ENCODE measurements around the gene SAGE1.

GRCh38 chrX:135890087-135890585, 3.4 kb upstream of the SAGE1 start:
- TF ChIP-seq CTCF (conservative IDR thresholded peaks at IDR 0.05; ENCODE audit: low read depth in 2 of 2) (no peak), EZH2 (IDR thresholded peaks at IDR 0.05; ENCODE audit: low read depth, unreplicated experiment) (no peak), EZH2phosphoT487 (IDR thresholded peaks at IDR 0.05; ENCODE audit: unreplicated experiment) (no peak), POLR2AphosphoS5 (IDR thresholded peaks at IDR 0.05; ENCODE audit: low read depth) (no peak), CREB1 (CRISPR knock-in tag; IDR thresholded peaks at IDR 0.05; ENCODE audit: low read depth) (no peak), NANOG (IDR thresholded peaks at IDR 0.05; ENCODE audit: borderline replicate concordance) (no peak), JUNB (IDR thresholded peaks at IDR 0.05; ENCODE audit: unreplicated experiment) (no peak), ZNF462 (CRISPR knock-in tag; IDR thresholded peaks at IDR 0.05) (no peak), STAT1 (IDR thresholded peaks at IDR 0.05; ENCODE audit: unreplicated experiment) (no peak), ZNF331 (CRISPR knock-in tag; IDR thresholded peaks at IDR 0.05; ENCODE audit: low read depth) (no peak), ZNF114 (CRISPR knock-in tag; IDR thresholded peaks at IDR 0.05) (no peak)
- TF ChIP-seq, protein P1, sequence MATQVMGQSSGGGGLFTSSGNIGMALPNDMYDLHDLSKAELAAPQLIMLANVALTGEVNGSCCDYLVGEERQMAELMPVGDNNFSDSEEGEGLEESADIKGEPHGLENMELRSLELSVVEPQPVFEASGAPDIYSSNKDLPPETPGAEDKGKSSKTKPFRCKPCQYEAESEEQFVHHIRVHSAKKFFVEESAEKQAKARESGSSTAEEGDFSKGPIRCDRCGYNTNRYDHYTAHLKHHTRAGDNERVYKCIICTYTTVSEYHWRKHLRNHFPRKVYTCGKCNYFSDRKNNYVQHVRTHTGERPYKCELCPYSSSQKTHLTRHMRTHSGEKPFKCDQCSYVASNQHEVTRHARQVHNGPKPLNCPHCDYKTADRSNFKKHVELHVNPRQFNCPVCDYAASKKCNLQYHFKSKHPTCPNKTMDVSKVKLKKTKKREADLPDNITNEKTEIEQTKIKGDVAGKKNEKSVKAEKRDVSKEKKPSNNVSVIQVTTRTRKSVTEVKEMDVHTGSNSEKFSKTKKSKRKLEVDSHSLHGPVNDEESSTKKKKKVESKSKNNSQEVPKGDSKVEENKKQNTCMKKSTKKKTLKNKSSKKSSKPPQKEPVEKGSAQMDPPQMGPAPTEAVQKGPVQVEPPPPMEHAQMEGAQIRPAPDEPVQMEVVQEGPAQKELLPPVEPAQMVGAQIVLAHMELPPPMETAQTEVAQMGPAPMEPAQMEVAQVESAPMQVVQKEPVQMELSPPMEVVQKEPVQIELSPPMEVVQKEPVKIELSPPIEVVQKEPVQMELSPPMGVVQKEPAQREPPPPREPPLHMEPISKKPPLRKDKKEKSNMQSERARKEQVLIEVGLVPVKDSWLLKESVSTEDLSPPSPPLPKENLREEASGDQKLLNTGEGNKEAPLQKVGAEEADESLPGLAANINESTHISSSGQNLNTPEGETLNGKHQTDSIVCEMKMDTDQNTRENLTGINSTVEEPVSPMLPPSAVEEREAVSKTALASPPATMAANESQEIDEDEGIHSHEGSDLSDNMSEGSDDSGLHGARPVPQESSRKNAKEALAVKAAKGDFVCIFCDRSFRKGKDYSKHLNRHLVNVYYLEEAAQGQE (IDR thresholded peaks at IDR 0.05; ENCODE audit: unreplicated experiment): no peak
- TF ChIP-seq, protein P2, sequence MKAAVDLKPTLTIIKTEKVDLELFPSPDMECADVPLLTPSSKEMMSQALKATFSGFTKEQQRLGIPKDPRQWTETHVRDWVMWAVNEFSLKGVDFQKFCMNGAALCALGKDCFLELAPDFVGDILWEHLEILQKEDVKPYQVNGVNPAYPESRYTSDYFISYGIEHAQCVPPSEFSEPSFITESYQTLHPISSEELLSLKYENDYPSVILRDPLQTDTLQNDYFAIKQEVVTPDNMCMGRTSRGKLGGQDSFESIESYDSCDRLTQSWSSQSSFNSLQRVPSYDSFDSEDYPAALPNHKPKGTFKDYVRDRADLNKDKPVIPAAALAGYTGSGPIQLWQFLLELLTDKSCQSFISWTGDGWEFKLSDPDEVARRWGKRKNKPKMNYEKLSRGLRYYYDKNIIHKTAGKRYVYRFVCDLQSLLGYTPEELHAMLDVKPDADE (IDR thresholded peaks at IDR 0.05): no peak

All from GM23338 (cell line).